Heart left ventricle (tissue), 13 donors: ENCODE measurements around the gene RARRES2.

Source experiments
- CTCF ChIP-seq, 12 donors: fragments of 200-600 bp; sonication (generic) in 4 of 12; IDR thresholded peaks; one replicate each; pipeline versions ENCODE4 v1.5.0 to v1.8.0; 2018 to 2022; ENCODE audit warnings: antibody characterized with exemption in 12 of 12, mild to moderate bottlenecking in 5 of 12
- POLR2A ChIP-seq, 2 donors: fragments of 450-650 bp; IDR thresholded peaks; one replicate each; pipeline ENCODE4 v1.6.1; 2017; ENCODE audit warnings: antibody characterized with exemption in 2 of 2, mild to moderate bottlenecking in 2 of 2, moderate library complexity in 2 of 2
- donor health status: ischemic (EF 13 %, LVEDD 7.1; RV severe dilation, severe dysfunction).
- donor health status: DM: no; HTN: yes; CAD: no.
- donor health status: DM: no; HTN: no; CAD: no.
- donor health status: ischemic (EF 25% LVEDD 6.9; RV normal size, moderate dysfunction).
- donor health status: ischemic (EF 25% LVEDD 5.7; RV mildly dilated, moderate dysfunction).
- donor health status: ischemic (EF 35%, LVEDD 5.7; RV mildly dilated, moderate dysfunction).
- donor health status: nonischemic (EF 11% LVEDD 7.7; RV severe dilation, severe dysfunction).
- donor health status: DM: yes; HTN: yes; CAD: no.
- donor health status: PGD.
- donor health status: ischemic (EF 29% LVEDD 5.4; RV normal size, mild dysfunction).
- donor health status: nonischemic (EF 23%, LVEDD 6.1; RV moderate dilation, normal function).

- TF ChIP-seq CTCF (IDR thresholded peaks at IDR 0.05): no peak
- TF ChIP-seq POLR2A (IDR thresholded peaks at IDR 0.05): no peak
These were observed 11.1 kb downstream of the RARRES2 start for GRCh38 chr7:150330211-150330885.
